ENCODE data around the gene TECR. TPM values are rescaled to one million over a fixed set of nuclear protein-coding genes. Genes with fewer than 3 reads are reported as not detected.

The TECR gene
- total and polyA plus RNA-seq, 2 experiments from 2014 or later, result 38.8 to 129 TPM

- Histone ChIP-seq H3K79me2 (ENCODE audit: insufficient read depth) (peaks cover 38% of the 10 kb centered on the region), H3K27me3 (replicated peaks; ENCODE audit: insufficient read depth) (no peaks in the 10 kb centered on the region), H3K4me2 (ENCODE audit: unreplicated experiment) (no peak overlapping the region), H3K27ac (no peak overlapping the region), H3F3A (ENCODE audit: insufficient read depth) (peaks cover 54% of the 10 kb centered on the region), H3K4me3 (no peak overlapping the region), H3K9me3 (ENCODE audit: low read depth) (no peaks in the 10 kb centered on the region), H4K20me1 (ENCODE audit: insufficient read depth) (no peaks in the 10 kb centered on the region), H3K9ac (no peak overlapping the region), H2AFZ (no peak overlapping the region), H3K4me1 (ENCODE audit: insufficient read depth) (peaks cover 31% of the 10 kb centered on the region), H3K36me3 (ENCODE audit: low read depth) (peaks cover 24% of the 10 kb centered on the region), H3K9me2 (ENCODE audit: insufficient read depth) (no peaks in the 10 kb centered on the region)
- no peak for TF ChIP-seq EZH2 (IDR thresholded peaks at IDR 0.05; ENCODE audit: insufficient read depth, poor library complexity, severe bottlenecking)
- TF ChIP-seq EZH2phosphoT487 (IDR thresholded peaks at IDR 0.05; ENCODE audit: insufficient read depth, low read depth), result no peak
- no peak for DNase-seq
- 97% methylated on average over 14 of the region's 14 CpGs for WGBS, 2 experiments (ENCODE audit: low coverage in 1 of 2, low lambda C conversion rate in 2 of 2, missing lambda C conversion rate in 2 of 2)
- in situ Hi-C loops (cut with MboI), result no loop called here
Measured at GRCh38 chr19:14512406-14512961, 16.9 kb upstream of the TECR start.

GRCh38 chr19:14514215-14514863 lies 15.1 kb upstream of the TECR start:
- Histone ChIP-seq H3K9ac (no peak overlapping the region), H3K4me2 (ENCODE audit: unreplicated experiment) (no peak overlapping the region), H3K27ac (no peak overlapping the region), H4K20me1 (ENCODE audit: insufficient read depth) (no peaks in the 10 kb centered on the region), H2AFZ (no peak overlapping the region), H3K36me3 (ENCODE audit: low read depth) (peaks cover 24% of the 10 kb centered on the region), H3K9me3 (ENCODE audit: low read depth) (no peaks in the 10 kb centered on the region), H3K79me2 (ENCODE audit: insufficient read depth) (peaks cover 40% of the 10 kb centered on the region), H3F3A (ENCODE audit: insufficient read depth) (peaks cover 48% of the 10 kb centered on the region), H3K4me3 (no peak overlapping the region), H3K9me2 (ENCODE audit: insufficient read depth) (no peaks in the 10 kb centered on the region), H3K27me3 (replicated peaks; ENCODE audit: insufficient read depth) (no peaks in the 10 kb centered on the region), H3K4me1 (ENCODE audit: insufficient read depth) (peaks cover 33% of the 10 kb centered on the region)
- 88% methylated on average over 8 of the region's 8 CpGs for WGBS, 2 experiments (ENCODE audit: low coverage in 1 of 2, low lambda C conversion rate in 2 of 2, missing lambda C conversion rate in 2 of 2)
- no peak for TF ChIP-seq EZH2 (IDR thresholded peaks at IDR 0.05; ENCODE audit: insufficient read depth, poor library complexity, severe bottlenecking)
- no peak for DNase-seq
- in situ Hi-C loops (cut with MboI), result no loop called here

- no peak for TF ChIP-seq EZH2 (IDR thresholded peaks at IDR 0.05; ENCODE audit: insufficient read depth, poor library complexity, severe bottlenecking)
- no peak for TF ChIP-seq EZH2phosphoT487 (IDR thresholded peaks at IDR 0.05; ENCODE audit: insufficient read depth, low read depth)
- no peak for DNase-seq
- H3K36me3 ChIP-seq (ENCODE audit: low read depth), result peaks cover 24% of the 10 kb centered on the region
- H3K9ac ChIP-seq, result peak overlapping the region; percentile 97; the same call in 1 of the 2 replicates
- H3K4me2 ChIP-seq (ENCODE audit: unreplicated experiment), result peak overlapping the region; percentile 94
- peaks cover 50% of the 10 kb centered on the region for H3F3A ChIP-seq (ENCODE audit: insufficient read depth)
- H3K4me3 ChIP-seq, result peak overlapping the region; percentile 97
- WGBS, 2 experiments (ENCODE audit: low coverage in 1 of 2, low lambda C conversion rate in 2 of 2, missing lambda C conversion rate in 2 of 2), result 66% methylated on average over 8 of the region's 8 CpGs
- in situ Hi-C loops (cut with MboI), result no loop called here
- H3K79me2 ChIP-seq (ENCODE audit: insufficient read depth), result peaks cover 40% of the 10 kb centered on the region
- peaks cover 31% of the 10 kb centered on the region for H3K4me1 ChIP-seq (ENCODE audit: insufficient read depth)
- H3K27ac ChIP-seq, result no peak overlapping the region; the same call in 1 of the 2 replicates
- no peaks in the 10 kb centered on the region for H3K9me3 ChIP-seq (ENCODE audit: low read depth)
- no peaks in the 10 kb centered on the region for H4K20me1 ChIP-seq (ENCODE audit: insufficient read depth)
- no peaks in the 10 kb centered on the region for H3K9me2 ChIP-seq (ENCODE audit: insufficient read depth)
- no peaks in the 10 kb centered on the region for H3K27me3 ChIP-seq (replicated peaks; ENCODE audit: insufficient read depth)
- H2AFZ ChIP-seq, result no peak overlapping the region
Measured at GRCh38 chr19:14515501-14516047, 13.8 kb upstream of the TECR start.

- no peaks in the 10 kb centered on the region for H4K20me1 ChIP-seq (ENCODE audit: insufficient read depth)
- peak overlapping the region; percentile 94 for H3K4me2 ChIP-seq (ENCODE audit: unreplicated experiment)
- peaks cover 28% of the 10 kb centered on the region for H3K4me1 ChIP-seq (ENCODE audit: insufficient read depth)
- no peak for TF ChIP-seq EZH2 (IDR thresholded peaks at IDR 0.05; ENCODE audit: insufficient read depth, poor library complexity, severe bottlenecking)
- no peak for TF ChIP-seq EZH2phosphoT487 (IDR thresholded peaks at IDR 0.05; ENCODE audit: insufficient read depth, low read depth)
- no peak overlapping the region for H3K27ac ChIP-seq
- H3K79me2 ChIP-seq (ENCODE audit: insufficient read depth), result peaks cover 40% of the 10 kb centered on the region
- H3F3A ChIP-seq (ENCODE audit: insufficient read depth), result peaks cover 48% of the 10 kb centered on the region
- H3K9ac ChIP-seq, result peak overlapping the region; percentile 97
- 82 to 83% methylated on average over 15 of the region's 15 CpGs for WGBS, 2 experiments (ENCODE audit: low coverage in 1 of 2, low lambda C conversion rate in 2 of 2, missing lambda C conversion rate in 2 of 2)
- no peak for DNase-seq
- no peaks in the 10 kb centered on the region for H3K9me3 ChIP-seq (ENCODE audit: low read depth)
- H3K9me2 ChIP-seq (ENCODE audit: insufficient read depth), result no peaks in the 10 kb centered on the region
- in situ Hi-C loops (cut with MboI), result no loop called here
- peaks cover 24% of the 10 kb centered on the region for H3K36me3 ChIP-seq (ENCODE audit: low read depth)
- H3K27me3 ChIP-seq (replicated peaks; ENCODE audit: insufficient read depth), result no peaks in the 10 kb centered on the region
- H3K4me3 ChIP-seq, result peak overlapping the region; percentile 97
- no peak overlapping the region for H2AFZ ChIP-seq
Measured at GRCh38 chr19:14516048-14516534, 13.3 kb upstream of the TECR start.

Measured in GM23248 (cell line).